Measurements from ENCODE around the gene HNF4A. TPM values are rescaled to one million over a fixed set of nuclear protein-coding genes. Genes with fewer than 3 reads are reported as not detected.

Gene HNF4A
- total and polyA plus RNA-seq, 2 of the 13 experiments (the other 11 are each of a cell fraction or from before 2014, with no cell fraction given) = 80.9 to 169 TPM

- TF ChIP-seq SP1 (IDR thresholded peaks at IDR 0.05) = no peak
- no peak for TF ChIP-seq SP1 (CRISPR knock-in tag; IDR thresholded peaks at IDR 0.05)
- peak; percentile 44 for TF ChIP-seq NFYC (CRISPR knock-in tag; IDR thresholded peaks at IDR 0.05)
- no peak for TF ChIP-seq NR1H2 (CRISPR knock-in tag; IDR thresholded peaks at IDR 0.05; ENCODE audit: borderline replicate concordance, low read depth)
- TF ChIP-seq E2F5 (CRISPR knock-in tag; conservative IDR thresholded peaks at IDR 0.05) = 0 out of 2 replicates have a peak, but pooled peaks have one; percentile 26
- TF ChIP-seq, protein P1, sequence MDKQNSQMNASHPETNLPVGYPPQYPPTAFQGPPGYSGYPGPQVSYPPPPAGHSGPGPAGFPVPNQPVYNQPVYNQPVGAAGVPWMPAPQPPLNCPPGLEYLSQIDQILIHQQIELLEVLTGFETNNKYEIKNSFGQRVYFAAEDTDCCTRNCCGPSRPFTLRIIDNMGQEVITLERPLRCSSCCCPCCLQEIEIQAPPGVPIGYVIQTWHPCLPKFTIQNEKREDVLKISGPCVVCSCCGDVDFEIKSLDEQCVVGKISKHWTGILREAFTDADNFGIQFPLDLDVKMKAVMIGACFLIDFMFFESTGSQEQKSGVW (CRISPR knock-in tag; IDR thresholded peaks at IDR 0.05; ENCODE audit: borderline replicate concordance) = no peak
- TF ChIP-seq ZNF841 (CRISPR knock-in tag; IDR thresholded peaks at IDR 0.05; ENCODE audit: borderline replicate concordance) = no peak
- no peak for TF ChIP-seq ZFAT (CRISPR knock-in tag; conservative IDR thresholded peaks at IDR 0.05)
- TF ChIP-seq WIZ (CRISPR knock-in tag; IDR thresholded peaks at IDR 0.05) = 0 out of 2 replicates have a peak, but pooled peaks have one; percentile 53
- TF ChIP-seq ZBTB42 (CRISPR knock-in tag; IDR thresholded peaks at IDR 0.05) = peak; percentile 57; the same call in 1 of the 2 replicates
- TF ChIP-seq KLF11 (CRISPR knock-in tag; IDR thresholded peaks at IDR 0.05) = no peak
- no peak for TF ChIP-seq DDIT3 (CRISPR knock-in tag; IDR thresholded peaks at IDR 0.05)
- TF ChIP-seq ZNF557 (CRISPR knock-in tag; IDR thresholded peaks at IDR 0.05) = peak; percentile 12; the same call in 1 of the 2 replicates
- TF ChIP-seq BCL6 (CRISPR knock-in tag; IDR thresholded peaks at IDR 0.05) = 0 out of 2 replicates have a peak, but pooled peaks have one; percentile 17
- TF ChIP-seq AGO1 (IDR thresholded peaks at IDR 0.05; ENCODE audit: low read depth, low read length, poor library complexity, severe bottlenecking) = no peak
- TF ChIP-seq ZNF639 (CRISPR knock-in tag; conservative IDR thresholded peaks at IDR 0.05) = no peak
- TF ChIP-seq, protein P2, sequence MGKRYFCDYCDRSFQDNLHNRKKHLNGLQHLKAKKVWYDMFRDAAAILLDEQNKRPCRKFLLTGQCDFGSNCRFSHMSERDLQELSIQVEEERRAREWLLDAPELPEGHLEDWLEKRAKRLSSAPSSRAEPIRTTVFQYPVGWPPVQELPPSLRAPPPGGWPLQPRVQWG (CRISPR knock-in tag; IDR thresholded peaks at IDR 0.05; ENCODE audit: borderline replicate concordance, low read depth) = no peak
- TF ChIP-seq ZNF160 (CRISPR knock-in tag; IDR thresholded peaks at IDR 0.05) = peak; percentile 61; the same call in 1 of the 2 replicates
- TF ChIP-seq GPN1 (CRISPR knock-in tag; IDR thresholded peaks at IDR 0.05; ENCODE audit: borderline replicate concordance) = no peak
- TF ChIP-seq, protein P3, sequence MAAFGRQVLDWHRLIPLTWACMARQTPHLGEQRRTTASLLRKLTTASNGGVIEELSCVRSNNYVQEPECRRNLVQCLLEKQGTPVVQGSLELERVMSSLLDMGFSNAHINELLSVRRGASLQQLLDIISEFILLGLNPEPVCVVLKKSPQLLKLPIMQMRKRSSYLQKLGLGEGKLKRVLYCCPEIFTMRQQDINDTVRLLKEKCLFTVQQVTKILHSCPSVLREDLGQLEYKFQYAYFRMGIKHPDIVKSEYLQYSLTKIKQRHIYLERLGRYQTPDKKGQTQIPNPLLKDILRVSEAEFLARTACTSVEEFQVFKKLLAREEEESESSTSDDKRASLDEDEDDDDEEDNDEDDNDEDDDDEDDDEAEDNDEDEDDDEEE (CRISPR knock-in tag; IDR thresholded peaks at IDR 0.05) = no peak
- TF ChIP-seq NPAS2 (CRISPR knock-in tag; IDR thresholded peaks at IDR 0.05; ENCODE audit: borderline replicate concordance) = no peak
- peak; percentile 89; the same call in 1 of the 2 replicates for TF ChIP-seq KDM1A (CRISPR knock-in tag; IDR thresholded peaks at IDR 0.05)
- no peak; the same call in 1 of the 2 replicates for TF ChIP-seq POGZ (CRISPR knock-in tag; IDR thresholded peaks at IDR 0.05)
- TF ChIP-seq, protein P4, sequence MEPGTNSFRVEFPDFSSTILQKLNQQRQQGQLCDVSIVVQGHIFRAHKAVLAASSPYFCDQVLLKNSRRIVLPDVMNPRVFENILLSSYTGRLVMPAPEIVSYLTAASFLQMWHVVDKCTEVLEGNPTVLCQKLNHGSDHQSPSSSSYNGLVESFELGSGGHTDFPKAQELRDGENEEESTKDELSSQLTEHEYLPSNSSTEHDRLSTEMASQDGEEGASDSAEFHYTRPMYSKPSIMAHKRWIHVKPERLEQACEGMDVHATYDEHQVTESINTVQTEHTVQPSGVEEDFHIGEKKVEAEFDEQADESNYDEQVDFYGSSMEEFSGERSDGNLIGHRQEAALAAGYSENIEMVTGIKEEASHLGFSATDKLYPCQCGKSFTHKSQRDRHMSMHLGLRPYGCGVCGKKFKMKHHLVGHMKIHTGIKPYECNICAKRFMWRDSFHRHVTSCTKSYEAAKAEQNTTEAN (CRISPR knock-in tag; conservative IDR thresholded peaks at IDR 0.05) = no peak; the same call in 1 of the 2 replicates
- no peak; the same call in 1 of the 2 replicates for TF ChIP-seq KAT7 (CRISPR knock-in tag; IDR thresholded peaks at IDR 0.05; ENCODE audit: borderline replicate concordance)
These were observed 78.4 kb downstream of the HNF4A start (continued) for GRCh38 chr20:44433751-44434538.
